A549 (cell line): ENCODE measurements around the gene GLCE. TPM values are rescaled to one million over a fixed set of nuclear protein-coding genes. Genes with fewer than 3 reads are reported as not detected.

Source experiments
- ATAC-seq, 2 experiments: fragments of 200-7000 bp in 1 of 2; fragments of >200 bp in 1 of 2; cut with Nextera tagmentation in 1 of 2; cut with Tn5 transposase in 1 of 2; 3 replicates each; pipeline versions ENCODE4 v1.8.0 to v1.9.1; 2018 to 2020; ENCODE audit warnings: mild to moderate bottlenecking in 1 of 2, moderate library complexity in 1 of 2
- CTCF ChIA-PET: fragments of 300-600 bp; sonication (Branson Sonifier 250); formaldehyde crosslinking; extraction: SDS; loops from one replicate; lab custom pipeline; 2021; ENCODE audit warnings: antibody characterized with exemption, inconsistent platforms; lab: Yijun Ruan, JAX
- POLR2A ChIA-PET: fragments of 350-600 bp; formaldehyde crosslinking; extraction: SDS; loops from one replicate; lab custom pipeline; 2021; ENCODE audit warnings: antibody characterized with exemption, inconsistent platforms; lab: Yijun Ruan, JAX
- DNase-seq, 2 experiments: peaks; one replicate each; pipeline versions ENCODE4 v3.0.0 to v3.0.0-alpha.2; 2011 to 2016; ENCODE audit warnings: low read depth in 1 of 2, low spot score in 1 of 2
- FAIRE-seq: peaks from 2 replicates; lab custom pipeline; 2011; peaks lifted over from hg19 to GRCh38; lab: Jason Lieb, UNC
- H3K27ac ChIP-seq, 2 experiments: fragments of >200 bp; sonication (Bioruptor Twin); formaldehyde crosslinking; 3 replicates each; pipeline ENCODE4 v1.5.1; 2016 to 2017
- H3K4me1 ChIP-seq: fragments of >200 bp; sonication (Bioruptor Twin); formaldehyde crosslinking; 3 replicates; pipeline ENCODE4 v1.6.1; 2016
- H3K4me2 ChIP-seq: fragments of >200 bp; sonication (Bioruptor Twin); formaldehyde crosslinking; 3 replicates; pipeline ENCODE4 v1.6.1; 2016
- H3K4me3 ChIP-seq: fragments of >200 bp; sonication (Bioruptor Twin); formaldehyde crosslinking; 3 replicates; pipeline ENCODE4 v1.5.1; 2016
- H3K9me3 ChIP-seq: fragments of >200 bp; sonication (Bioruptor Twin); formaldehyde crosslinking; 3 replicates; pipeline ENCODE4 v1.6.1; 2016
- BHLHE40 ChIP-seq: IDR thresholded peaks from 2 replicates; pipeline ENCODE4 v1.6.1; 2012; ENCODE audit warnings: low read depth, low read length, inconsistent platforms
- CBX2 ChIP-seq: fragments of 200-600 bp; sonication (generic); IDR thresholded peaks from 2 replicates; pipeline ENCODE4 v1.6.1; 2016; ENCODE audit warnings: low read depth, mild to moderate bottlenecking, borderline replicate concordance
- CEBPB ChIP-seq, 2 experiments: fragments of >200 bp in 1 of 2; sonication (Bioruptor Twin) in 1 of 2; formaldehyde crosslinking in 1 of 2; IDR thresholded peaks; 2 replicates each; pipeline ENCODE4 v1.6.1; 2012 to 2016
- EHF ChIP-seq: fragments of 250-450 bp; sonication (Bioruptor Pico); IDR thresholded peaks from 2 replicates; pipeline ENCODE4 v1.5.0; 2020; ENCODE audit warnings: mild to moderate bottlenecking
- EHMT2 ChIP-seq: fragments of 200-600 bp; sonication (generic); IDR thresholded peaks from 2 replicates; pipeline ENCODE4 v1.6.1; 2016; ENCODE audit warnings: antibody characterized with exemption, low read depth, mild to moderate bottlenecking, moderate library complexity
- EP300 ChIP-seq, 2 experiments: fragments of >200 bp; sonication (Bioruptor Twin); formaldehyde crosslinking; IDR thresholded peaks; 2 replicates in 1 of 2; 3 replicates in 1 of 2; pipeline ENCODE4 v1.6.1; 2016 to 2017
- FOSB ChIP-seq: fragments of 250-450 bp; sonication (Bioruptor Pico); IDR thresholded peaks from 2 replicates; pipeline ENCODE4 v1.5.0; 2020; ENCODE audit warnings: mild to moderate bottlenecking, moderate library complexity
- GATA3 ChIP-seq: IDR thresholded peaks from 2 replicates; pipeline ENCODE4 v1.6.1; 2012; ENCODE audit warnings: borderline replicate concordance
- HOXB5 ChIP-seq: fragments of 250-450 bp; sonication (Bioruptor Pico); IDR thresholded peaks from 2 replicates; pipeline ENCODE4 v1.5.0; 2020; ENCODE audit warnings: mild to moderate bottlenecking, moderate library complexity
- JUNB ChIP-seq: fragments of >200 bp; sonication (Bioruptor Twin); formaldehyde crosslinking; IDR thresholded peaks from 2 replicates; pipeline ENCODE4 v1.6.1; 2016
- KDM5A ChIP-seq: fragments of 200-600 bp; sonication (generic); IDR thresholded peaks from 2 replicates; pipeline ENCODE4 v1.6.1; 2016; ENCODE audit warnings: antibody characterized with exemption, mild to moderate bottlenecking
- MAFK ChIP-seq: fragments of 450-650 bp; IDR thresholded peaks from 2 replicates; pipeline ENCODE4 v1.6.1; 2014; ENCODE audit not compliant: partially characterized antibody
- MYC ChIP-seq: IDR thresholded peaks from 2 replicates; pipeline ENCODE4 v1.6.1; 2012; ENCODE audit warnings: mild to moderate bottlenecking, inconsistent platforms, low read length, improper control_type of control experiment, borderline replicate concordance
- NPAS2 ChIP-seq: fragments of 250-450 bp; sonication (Bioruptor Pico); IDR thresholded peaks from 2 replicates; pipeline ENCODE4 v1.8.0; 2022; ENCODE audit warnings: mild to moderate bottlenecking, moderate library complexity, borderline replicate concordance
- POLR2AphosphoS2 ChIP-seq: conservative IDR thresholded peaks from 2 replicates; pipeline ENCODE4 v1.6.1; 2012; ENCODE audit warnings: low read length, improper control_type of control experiment, inconsistent platforms
- RCOR1 ChIP-seq: fragments of 150-350 bp; IDR thresholded peaks from 2 replicates; pipeline ENCODE4 v1.6.1; 2014; ENCODE audit warnings: antibody characterized with exemption, low read length, low read depth
- RFX5 ChIP-seq: fragments of 450-650 bp; IDR thresholded peaks from 2 replicates; pipeline ENCODE4 v1.7.1; 2014; ENCODE audit warnings: antibody characterized with exemption, mild to moderate bottlenecking, moderate library complexity
- SREBF2 ChIP-seq: fragments of 450-650 bp; IDR thresholded peaks from 2 replicates; pipeline ENCODE4 v1.6.1; 2014; ENCODE audit warnings: mild to moderate bottlenecking, moderate library complexity
- ZC3H11A ChIP-seq: fragments of 450-650 bp; IDR thresholded peaks from 2 replicates; pipeline ENCODE4 v1.6.1; 2014; ENCODE audit warnings: antibody characterized with exemption, mild to moderate bottlenecking
- ZFP36 ChIP-seq: fragments of 450-650 bp; IDR thresholded peaks from 2 replicates; pipeline ENCODE4 v1.6.1; 2014; ENCODE audit warnings: borderline replicate concordance; ENCODE audit not compliant: partially characterized antibody
- ZNF302 ChIP-seq: fragments of 250-450 bp; sonication (Bioruptor Pico); IDR thresholded peaks from 2 replicates; pipeline ENCODE4 v1.9.0; 2021; ENCODE audit warnings: inconsistent platforms, mild to moderate bottlenecking, moderate library complexity
- WGBS: methylation state at CpG from one replicate; pipeline ENCODE4 v1.1.6; 2017; ENCODE audit errors: missing lambda C conversion rate; 5-methylcytosine and 5-hydroxymethylcytosine counted together
- polyA plus RNA-seq, 4 experiments: library from polyadenylated mRNA; depleted of rRNA in 3 of 4; stranded (reverse); fragments of >200 nt; fragmentation: RNase III in 1 of 4; extraction: RNeasy Plus Mini Kit Qiagen cat#74134 plus additional on column Dnase treatment in 1 of 4; gene quantifications; 2 replicates in 3 of 4; 3 replicates in 1 of 4; pipeline ENCODE4 v1.2.3, GENCODE V29; 2011 to 2017
- TF ChIP-seq, protein P1 (sequence below): fragments of >200 bp; sonication (Bioruptor Twin); formaldehyde crosslinking; IDR thresholded peaks from 3 replicates; pipeline ENCODE4 v1.6.1; 2016
- TF ChIP-seq, protein P2 (sequence below): fragments of >200 bp; sonication (Bioruptor Twin); formaldehyde crosslinking; IDR thresholded peaks from 2 replicates; pipeline ENCODE4 v1.6.1; 2016
- TF ChIP-seq, protein P3 (sequence below): IDR thresholded peaks from 2 replicates; pipeline ENCODE4 v1.6.1; 2012
- TF ChIP-seq, protein P4 (sequence below): fragments of 150-350 bp; IDR thresholded peaks from 2 replicates; pipeline ENCODE4 v1.6.1; 2014; ENCODE audit warnings: low read depth, mild to moderate bottlenecking, low read length
- TF ChIP-seq, protein P5 (sequence below): fragments of 250-450 bp; sonication (Bioruptor Pico); IDR thresholded peaks from 2 replicates; pipeline ENCODE4 v1.5.0; 2021; ENCODE audit warnings: mild to moderate bottlenecking, moderate library complexity, borderline replicate concordance
- TF ChIP-seq, protein P6 (sequence below): IDR thresholded peaks from 2 replicates; pipeline ENCODE4 v1.6.1; 2012
- TF ChIP-seq, protein P7 (sequence below): IDR thresholded peaks from 2 replicates; pipeline ENCODE4 v1.6.1; 2012; ENCODE audit warnings: low read depth, borderline replicate concordance

Gene GLCE
- polyA plus RNA-seq, 2 of the 4 experiments (the other 2 are of a cell fraction), result 19.6 to 41.8 TPM

DNA sequence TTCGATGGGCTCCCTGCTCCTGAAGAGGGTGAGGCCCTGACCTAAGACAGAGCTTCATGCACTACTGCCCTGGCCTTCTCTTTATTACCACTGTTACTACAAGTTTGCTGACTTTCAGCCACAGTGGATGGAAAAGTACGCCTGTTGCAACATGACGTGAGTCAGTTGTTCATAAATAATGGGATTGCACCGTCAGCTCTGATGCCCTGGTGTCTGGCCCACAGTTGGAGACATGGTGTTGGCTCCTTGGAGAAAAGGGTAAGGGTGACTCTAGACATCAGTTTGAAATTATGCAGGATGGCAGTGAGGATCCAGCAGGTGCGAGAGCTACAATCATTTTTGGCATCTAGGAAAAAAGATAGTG is 143.7 kb downstream of the GLCE start (continued):
- TF ChIP-seq, protein P1, sequence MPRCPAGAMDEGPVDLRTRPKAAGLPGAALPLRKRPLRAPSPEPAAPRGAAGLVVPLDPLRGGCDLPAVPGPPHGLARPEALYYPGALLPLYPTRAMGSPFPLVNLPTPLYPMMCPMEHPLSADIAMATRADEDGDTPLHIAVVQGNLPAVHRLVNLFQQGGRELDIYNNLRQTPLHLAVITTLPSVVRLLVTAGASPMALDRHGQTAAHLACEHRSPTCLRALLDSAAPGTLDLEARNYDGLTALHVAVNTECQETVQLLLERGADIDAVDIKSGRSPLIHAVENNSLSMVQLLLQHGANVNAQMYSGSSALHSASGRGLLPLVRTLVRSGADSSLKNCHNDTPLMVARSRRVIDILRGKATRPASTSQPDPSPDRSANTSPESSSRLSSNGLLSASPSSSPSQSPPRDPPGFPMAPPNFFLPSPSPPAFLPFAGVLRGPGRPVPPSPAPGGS, result peak; percentile 72
- TF ChIP-seq, protein P2, sequence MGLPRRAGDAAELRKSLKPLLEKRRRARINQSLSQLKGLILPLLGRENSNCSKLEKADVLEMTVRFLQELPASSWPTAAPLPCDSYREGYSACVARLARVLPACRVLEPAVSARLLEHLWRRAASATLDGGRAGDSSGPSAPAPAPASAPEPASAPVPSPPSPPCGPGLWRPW, result peak; percentile 87

DNA sequence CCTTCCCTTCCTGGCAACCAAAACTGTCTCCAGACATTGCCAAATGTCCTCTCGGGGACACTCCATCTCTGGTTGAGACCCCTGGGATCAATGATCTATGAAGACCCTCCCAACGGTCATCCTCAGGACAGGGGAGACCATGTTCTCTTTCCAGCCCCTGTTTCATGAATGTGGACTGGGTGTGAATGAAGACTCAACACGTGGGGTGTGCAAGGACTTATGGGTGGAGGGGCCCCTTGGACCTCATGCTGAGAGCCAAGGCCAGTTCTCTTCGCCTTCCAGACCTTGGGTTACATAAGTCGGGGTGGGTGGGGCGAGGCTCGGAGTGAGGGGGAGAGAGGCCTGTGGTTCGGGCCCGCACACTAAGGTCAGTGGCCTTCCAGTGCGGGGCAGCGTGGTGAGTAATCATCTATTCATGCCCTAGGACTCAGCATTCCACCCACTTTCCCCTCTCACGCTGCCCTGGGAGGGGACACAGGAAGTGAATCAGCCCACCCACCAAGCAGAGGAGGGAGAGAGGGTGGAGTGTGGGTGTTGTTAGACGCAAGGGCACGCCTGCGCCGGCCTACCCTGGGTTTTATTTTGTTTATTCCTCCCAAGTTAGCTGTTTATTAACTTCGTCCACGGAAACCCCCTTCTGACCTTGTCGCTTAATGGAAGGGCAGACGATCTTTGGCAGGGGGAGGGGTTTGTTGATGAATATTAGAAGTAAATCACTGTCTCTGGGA is 144.9 kb downstream of the GLCE start:
- FAIRE-seq (peak; percentile 98), ATAC-seq (peak; percentile 82 to 88)
- peaks cover 86% of the 10 kb centered on the region for H3K4me1 ChIP-seq
- TF ChIP-seq JUNB, result peak; percentile 97
- TF ChIP-seq, protein P3, sequence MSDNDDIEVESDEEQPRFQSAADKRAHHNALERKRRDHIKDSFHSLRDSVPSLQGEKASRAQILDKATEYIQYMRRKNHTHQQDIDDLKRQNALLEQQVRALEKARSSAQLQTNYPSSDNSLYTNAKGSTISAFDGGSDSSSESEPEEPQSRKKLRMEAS, result peak; percentile 99
- no peak for TF ChIP-seq ZC3H11A
- TF ChIP-seq EP300 (IDR thresholded peaks at IDR 0.05), result peak; percentile 96
- peak; percentile 74 to 77; a peak in 3 of 4 replicates for TF ChIP-seq CEBPB (IDR thresholded peaks at IDR 0.05)
- TF ChIP-seq EHMT2, result no peak
- no peak for TF ChIP-seq MYC
- TF ChIP-seq, protein P1, result peak; percentile 85; the same call in 2 of the 3 replicates
- no peak for TF ChIP-seq ZFP36
- TF ChIP-seq MAFK, result peak; percentile 46
- peak; percentile 91 for TF ChIP-seq GATA3
- no peak for TF ChIP-seq CBX2
- TF ChIP-seq RFX5, result no peak
- TF ChIP-seq SREBF2, result no peak
- TF ChIP-seq FOSB (CRISPR knock-in tag), result peak; percentile 32; the same call in 1 of the 2 replicates
- peak; percentile 91 for TF ChIP-seq HOXB5
- TF ChIP-seq, protein P4, sequence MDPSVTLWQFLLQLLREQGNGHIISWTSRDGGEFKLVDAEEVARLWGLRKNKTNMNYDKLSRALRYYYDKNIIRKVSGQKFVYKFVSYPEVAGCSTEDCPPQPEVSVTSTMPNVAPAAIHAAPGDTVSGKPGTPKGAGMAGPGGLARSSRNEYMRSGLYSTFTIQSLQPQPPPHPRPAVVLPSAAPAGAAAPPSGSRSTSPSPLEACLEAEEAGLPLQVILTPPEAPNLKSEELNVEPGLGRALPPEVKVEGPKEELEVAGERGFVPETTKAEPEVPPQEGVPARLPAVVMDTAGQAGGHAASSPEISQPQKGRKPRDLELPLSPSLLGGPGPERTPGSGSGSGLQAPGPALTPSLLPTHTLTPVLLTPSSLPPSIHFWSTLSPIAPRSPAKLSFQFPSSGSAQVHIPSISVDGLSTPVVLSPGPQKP, result no peak
- TF ChIP-seq, protein P5, sequence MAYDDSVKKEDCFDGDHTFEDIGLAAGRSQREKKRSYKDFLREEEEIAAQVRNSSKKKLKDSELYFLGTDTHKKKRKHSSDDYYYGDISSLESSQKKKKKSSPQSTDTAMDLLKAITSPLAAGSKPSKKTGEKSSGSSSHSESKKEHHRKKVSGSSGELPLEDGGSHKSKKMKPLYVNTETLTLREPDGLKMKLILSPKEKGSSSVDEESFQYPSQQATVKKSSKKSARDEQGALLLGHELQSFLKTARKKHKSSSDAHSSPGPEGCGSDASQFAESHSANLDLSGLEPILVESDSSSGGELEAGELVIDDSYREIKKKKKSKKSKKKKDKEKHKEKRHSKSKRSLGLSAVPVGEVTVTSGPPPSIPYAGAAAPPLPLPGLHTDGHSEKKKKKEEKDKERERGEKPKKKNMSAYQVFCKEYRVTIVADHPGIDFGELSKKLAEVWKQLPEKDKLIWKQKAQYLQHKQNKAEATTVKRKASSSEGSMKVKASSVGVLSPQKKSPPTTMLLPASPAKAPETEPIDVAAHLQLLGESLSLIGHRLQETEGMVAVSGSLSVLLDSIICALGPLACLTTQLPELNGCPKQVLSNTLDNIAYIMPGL, result peak; percentile 58; the same call in 1 of the 2 replicates
- no peak for TF ChIP-seq RCOR1
- no peak for TF ChIP-seq POLR2AphosphoS2
- peak; percentile 31; the same call in 1 of the 2 replicates for TF ChIP-seq BHLHE40
- peak; percentile 94 for TF ChIP-seq EHF (CRISPR knock-in tag)
- TF ChIP-seq ZNF302 (CRISPR knock-in tag), result no peak
- no peak for TF ChIP-seq NPAS2
- TF ChIP-seq KDM5A, result no peak
- TF ChIP-seq, protein P6, sequence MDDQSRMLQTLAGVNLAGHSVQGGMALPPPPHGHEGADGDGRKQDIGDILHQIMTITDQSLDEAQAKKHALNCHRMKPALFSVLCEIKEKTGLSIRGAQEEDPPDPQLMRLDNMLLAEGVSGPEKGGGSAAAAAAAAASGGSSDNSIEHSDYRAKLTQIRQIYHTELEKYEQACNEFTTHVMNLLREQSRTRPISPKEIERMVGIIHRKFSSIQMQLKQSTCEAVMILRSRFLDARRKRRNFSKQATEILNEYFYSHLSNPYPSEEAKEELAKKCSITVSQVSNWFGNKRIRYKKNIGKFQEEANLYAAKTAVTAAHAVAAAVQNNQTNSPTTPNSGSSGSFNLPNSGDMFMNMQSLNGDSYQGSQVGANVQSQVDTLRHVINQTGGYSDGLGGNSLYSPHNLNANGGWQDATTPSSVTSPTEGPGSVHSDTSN, result peak; percentile 59
- TF ChIP-seq, protein P7, sequence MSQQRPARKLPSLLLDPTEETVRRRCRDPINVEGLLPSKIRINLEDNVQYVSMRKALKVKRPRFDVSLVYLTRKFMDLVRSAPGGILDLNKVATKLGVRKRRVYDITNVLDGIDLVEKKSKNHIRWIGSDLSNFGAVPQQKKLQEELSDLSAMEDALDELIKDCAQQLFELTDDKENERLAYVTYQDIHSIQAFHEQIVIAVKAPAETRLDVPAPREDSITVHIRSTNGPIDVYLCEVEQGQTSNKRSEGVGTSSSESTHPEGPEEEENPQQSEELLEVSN, result peak; percentile 96

More for the DNA sequence above, 144.9 kb downstream of the GLCE start:
- H3K27ac ChIP-seq, result peak overlapping the region; percentile 96 to 97
- ChIA-PET CTCF (interaction anchor here (0.7 to 1.8 kb wide), 6 partner anchors 20 to 144 kb away, joined by 3 to 6 read pairs (median 4); partner anchors contain the start of gene GLCE), POLR2A (interaction anchor here (1.0 kb wide), 1 partner anchor 145 kb away, joined by 4 read pairs; the partner anchor contains the start of gene GLCE)
- 4% methylated on average over 17 of the region's 20 CpGs for WGBS
- DNase-seq, result peak; percentile 98 to 99
- peak overlapping the region; percentile 85 for H3K4me2 ChIP-seq
- H3K4me3 ChIP-seq, result peak overlapping the region; percentile 22; the same call in 2 of the 3 replicates
- H3K9me3 ChIP-seq, result no peaks in the 10 kb centered on the region
